Neural progenitor cell (in vitro differentiated cells): ENCODE results near the gene METTL9. TPM values are rescaled to one million over a fixed set of nuclear protein-coding genes. Genes with fewer than 3 reads are reported as not detected.

ENCODE experiments used
- DNase-seq: peaks from one replicate; pipeline ENCODE4 v3.0.0-alpha.2; 2016; ENCODE audit warnings: low spot score
- H2AFZ ChIP-seq: fragments of 200-600 bp; sonication (generic); replicated peaks from 2 replicates; pipeline ENCODE4 v1.6.1; 2016; ENCODE audit warnings: antibody characterized with exemption
- H3F3A ChIP-seq: fragments of 200-600 bp; sonication (generic); 2 replicates; pipeline ENCODE4 v1.6.1; 2016; ENCODE audit warnings: antibody characterized with exemption, low read depth
- H3K27ac ChIP-seq: fragments of 200-600 bp; sonication (generic); 2 replicates; pipeline ENCODE4 v1.5.1; 2016; ENCODE audit warnings: mild to moderate bottlenecking
- H3K27me3 ChIP-seq: fragments of 200-600 bp; sonication (generic); 2 replicates; pipeline ENCODE4 v1.6.1; 2016; ENCODE audit warnings: mild to moderate bottlenecking, moderate library complexity
- H3K36me3 ChIP-seq: fragments of 200-600 bp; sonication (generic); 2 replicates; pipeline ENCODE4 v1.5.1; 2016
- H3K4me1 ChIP-seq: fragments of 200-600 bp; sonication (generic); 2 replicates; pipeline ENCODE4 v1.6.1; 2016; ENCODE audit warnings: mixed run types
- H3K4me2 ChIP-seq: fragments of 200-600 bp; sonication (generic); 2 replicates; pipeline ENCODE4 v1.6.1; 2016
- H3K4me3 ChIP-seq: fragments of 200-600 bp; sonication (generic); 2 replicates; pipeline ENCODE4 v1.5.1; 2016
- H3K79me2 ChIP-seq: fragments of 200-600 bp; sonication (generic); 2 replicates; pipeline ENCODE4 v1.6.1; 2016; ENCODE audit warnings: low read depth
- H3K9ac ChIP-seq: fragments of 200-600 bp; sonication (generic); 2 replicates; pipeline ENCODE4 v1.6.1; 2016
- H3K9me3 ChIP-seq: fragments of 200-600 bp; sonication (generic); 2 replicates; pipeline ENCODE4 v1.5.1; 2016; ENCODE audit warnings: low read depth
- H4K20me1 ChIP-seq: fragments of 200-600 bp; sonication (generic); 2 replicates; pipeline ENCODE4 v1.6.1; 2016; ENCODE audit warnings: low read depth
- H3K27ac Mint-ChIP-seq: 3 replicates; pipeline ENCODE4 v1.8.0; 2021; ENCODE audit warnings: mixed read lengths
- H3K27me3 Mint-ChIP-seq: 2 replicates; pipeline ENCODE4 v1.8.0; 2022; ENCODE audit warnings: low read depth, mild to moderate bottlenecking, inconsistent platforms, moderate library complexity, mixed read lengths; ENCODE audit not compliant: insufficient read depth
- H3K36me3 Mint-ChIP-seq: 3 replicates; pipeline ENCODE4 v1.8.0; 2021; ENCODE audit warnings: mixed read lengths
- H3K4me1 Mint-ChIP-seq: 3 replicates; pipeline ENCODE4 v1.8.0; 2021; ENCODE audit warnings: mixed read lengths
- H3K4me3 Mint-ChIP-seq: 3 replicates; pipeline ENCODE4 v1.8.0; 2021; ENCODE audit warnings: mild to moderate bottlenecking, moderate library complexity, mixed read lengths
- H3K9me3 Mint-ChIP-seq: 3 replicates; pipeline ENCODE4 v1.8.0; 2020; ENCODE audit warnings: mixed read lengths
- CTCF ChIP-seq: fragments of 200-600 bp; sonication (generic); IDR thresholded peaks from 2 replicates; pipeline ENCODE4 v1.5.1; 2017; ENCODE audit warnings: antibody characterized with exemption, mild to moderate bottlenecking
- EZH2 ChIP-seq: fragments of 200-600 bp; sonication (generic); IDR thresholded peaks from 2 replicates; pipeline ENCODE4 v1.6.1; 2017; ENCODE audit warnings: antibody characterized with exemption, mild to moderate bottlenecking, moderate library complexity
- EZH2phosphoT487 ChIP-seq: fragments of 200-600 bp; sonication (generic); IDR thresholded peaks from 2 replicates; pipeline ENCODE4 v1.6.1; 2017; ENCODE audit warnings: antibody characterized with exemption
- total RNA-seq: library from RNA; depleted of rRNA; stranded (reverse); fragments of >200 nt; gene quantifications from 2 replicates; pipeline ENCODE4 v1.2.3, GENCODE V29; 2015; ENCODE audit warnings: low replicate concordance

The METTL9 gene
- total RNA-seq, 1 donor from 2014 or later, result 329 TPM

DNA sequence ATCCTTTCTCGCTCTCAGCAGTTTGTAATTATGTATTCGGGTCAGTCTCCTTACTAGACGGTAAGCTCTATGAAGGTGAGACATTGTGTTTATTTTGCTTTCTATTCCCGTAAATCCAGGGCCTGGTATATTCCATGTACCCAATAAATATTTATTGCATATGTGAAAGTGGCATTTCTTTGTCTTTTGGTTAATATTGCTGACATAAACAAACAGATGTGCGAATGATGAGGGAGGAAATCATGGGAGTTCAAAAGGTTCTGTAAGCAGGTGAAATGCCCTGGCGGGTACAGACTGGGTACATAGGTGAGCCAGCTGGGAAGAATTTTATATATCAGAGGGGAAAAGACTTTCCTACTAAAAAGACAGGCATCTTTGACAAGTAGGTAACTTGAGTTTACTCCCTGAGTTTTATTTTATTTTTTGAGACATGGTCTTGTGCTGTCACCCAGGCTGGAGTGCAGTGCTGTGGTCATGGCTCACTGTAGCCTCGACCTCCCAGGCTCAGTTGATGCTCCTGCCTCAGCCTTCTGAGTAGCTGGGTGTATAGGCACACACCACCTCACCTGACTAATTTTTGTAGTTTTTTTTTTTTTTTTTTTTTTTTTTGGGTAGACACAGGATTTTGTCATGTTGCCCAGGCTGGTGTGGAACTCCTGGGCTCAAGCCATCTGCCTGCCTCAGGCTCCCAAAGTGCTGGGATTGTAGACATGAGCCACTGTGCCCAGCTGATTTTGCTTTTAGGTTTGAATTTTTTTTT lies 5.7 kb upstream of the METTL9 start:
- no peak for DNase-seq
- Histone ChIP-seq H3K27me3 (no peaks in the 10 kb centered on the region), H3K27ac (no peak overlapping the region), H2AFZ (no peak overlapping the region), H3F3A (no peaks in the 10 kb centered on the region), H3K4me3 (no peak overlapping the region), H4K20me1 (no peaks in the 10 kb centered on the region), H3K9ac (no peak overlapping the region), H3K4me1 (no peaks in the 10 kb centered on the region), H3K4me2 (no peak overlapping the region), H3K36me3 (no peaks in the 10 kb centered on the region), H3K9me3 (no peaks in the 10 kb centered on the region), H3K79me2 (no peaks in the 10 kb centered on the region)
- Mint-ChIP-seq H3K36me3 (no peaks in the 10 kb centered on the region), H3K27me3 (no peaks in the 10 kb centered on the region), H3K4me3 (no peak overlapping the region), H3K9me3 (no peaks in the 10 kb centered on the region), H3K27ac (no peak overlapping the region), H3K4me1 (peaks cover 13% of the 10 kb centered on the region)
- TF ChIP-seq EZH2 (no peak), EZH2phosphoT487 (no peak), CTCF (no peak)

GRCh38 chr16:21597561-21598030 lies 1.8 kb upstream of the METTL9 start:
- H3K36me3 Mint-ChIP-seq, result no peaks in the 10 kb centered on the region
- peak overlapping the region; percentile 79 for H3K4me3 Mint-ChIP-seq

GRCh38 chr16:21598206-21598605 lies 1.2 kb upstream of the METTL9 start:
- H3K4me1 Mint-ChIP-seq, result peaks cover 34% of the 10 kb centered on the region
- H3K4me1 ChIP-seq, result peaks cover 10% of the 10 kb centered on the region
- peak overlapping the region; percentile 73 for H3K9ac ChIP-seq
- TF ChIP-seq CTCF (no peak), EZH2 (no peak), EZH2phosphoT487 (no peak)
- peak overlapping the region; percentile 89 for H3K4me3 Mint-ChIP-seq
- H3K27ac Mint-ChIP-seq, result peak overlapping the region; percentile 54
- H3F3A ChIP-seq, result peaks cover 10% of the 10 kb centered on the region
- no peaks in the 10 kb centered on the region for H3K27me3 ChIP-seq
- DNase-seq, result no peak
- H3K9me3 Mint-ChIP-seq, result no peaks in the 10 kb centered on the region
- peak overlapping the region; percentile 90 for H3K4me2 ChIP-seq
- H3K27ac ChIP-seq, result no peak overlapping the region
- no peaks in the 10 kb centered on the region for H3K9me3 ChIP-seq
- H3K36me3 ChIP-seq, result no peaks in the 10 kb centered on the region
- peaks cover 31% of the 10 kb centered on the region for H4K20me1 ChIP-seq
- H3K4me3 ChIP-seq, result peak overlapping the region; percentile 84
- no peaks in the 10 kb centered on the region for H3K36me3 Mint-ChIP-seq
- H3K79me2 ChIP-seq, result peaks cover 33% of the 10 kb centered on the region
- H3K27me3 Mint-ChIP-seq, result no peaks in the 10 kb centered on the region
- H2AFZ ChIP-seq, result no peak overlapping the region

More at GRCh38 chr16:21597561-21598030, 1.8 kb upstream of the METTL9 start:
- Mint-ChIP-seq H3K4me1 (peaks cover 36% of the 10 kb centered on the region), H3K27me3 (no peaks in the 10 kb centered on the region), H3K27ac (no peak overlapping the region), H3K9me3 (no peaks in the 10 kb centered on the region)
- H3F3A ChIP-seq, result peaks cover 10% of the 10 kb centered on the region
- H3K27me3 ChIP-seq, result no peaks in the 10 kb centered on the region
- no peak overlapping the region for H3K4me3 ChIP-seq
- H3K9me3 ChIP-seq, result no peaks in the 10 kb centered on the region
- H3K4me1 ChIP-seq, result peaks cover 9% of the 10 kb centered on the region
- peaks cover 25% of the 10 kb centered on the region for H4K20me1 ChIP-seq
- no peak overlapping the region for H3K9ac ChIP-seq
- H2AFZ ChIP-seq, result peak overlapping the region; percentile 47
- H3K79me2 ChIP-seq, result peaks cover 27% of the 10 kb centered on the region
- no peaks in the 10 kb centered on the region for H3K36me3 ChIP-seq
- H3K4me2 ChIP-seq, result no peak overlapping the region
- H3K27ac ChIP-seq, result no peak overlapping the region
- no peak for DNase-seq
- TF ChIP-seq EZH2 (no peak), CTCF (no peak), EZH2phosphoT487 (no peak)
